HG02884 (cell line): ENCODE measurements around the gene OPCML.

ENCODE experiments used
- ATAC-seq: cut with Tn5 transposase; IDR thresholded peaks from one replicate; pipeline ENCODE4 v1.9.1; 2021; ENCODE audit warnings: mild to moderate bottlenecking, moderate library complexity; ENCODE audit not compliant: unreplicated experiment

OPCML gene

DNA sequence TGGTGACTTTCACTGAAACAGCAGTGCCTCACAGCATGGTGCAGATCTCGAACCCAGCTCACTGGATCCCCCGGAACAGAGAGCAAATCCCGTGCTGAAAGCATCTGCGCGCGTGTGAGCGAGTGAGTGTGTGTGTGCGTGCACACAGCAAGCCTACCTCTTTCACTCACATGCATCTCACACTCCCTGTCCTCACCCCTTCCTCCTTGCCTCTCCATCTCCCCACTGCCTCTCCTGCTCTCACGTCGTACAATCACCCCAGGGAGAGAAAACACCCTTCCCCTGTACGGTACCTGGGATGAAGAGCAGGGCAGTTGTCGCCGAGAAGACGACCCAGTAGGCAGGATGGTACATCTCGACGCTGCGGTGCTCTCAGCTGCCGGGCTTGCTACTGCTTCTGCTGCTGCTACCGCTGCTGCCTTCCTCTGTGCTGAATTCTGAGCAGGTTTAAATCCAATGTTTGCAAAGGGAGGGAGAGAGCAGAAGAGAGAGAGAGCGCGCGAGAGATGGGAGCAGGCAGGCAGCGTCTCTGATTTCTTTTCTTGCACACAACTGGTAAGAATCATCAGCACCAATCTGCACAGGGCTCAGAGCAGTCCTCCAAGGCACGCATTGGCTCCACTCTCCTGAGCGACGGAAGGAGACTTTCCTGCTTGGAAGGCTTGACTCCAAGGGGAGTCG lies at the start of gene OPCML:
Gene OPCML (minus strand): TSS at position 531 of the 681 bp plus-strand sequence.
- no peak for ATAC-seq

DNA sequence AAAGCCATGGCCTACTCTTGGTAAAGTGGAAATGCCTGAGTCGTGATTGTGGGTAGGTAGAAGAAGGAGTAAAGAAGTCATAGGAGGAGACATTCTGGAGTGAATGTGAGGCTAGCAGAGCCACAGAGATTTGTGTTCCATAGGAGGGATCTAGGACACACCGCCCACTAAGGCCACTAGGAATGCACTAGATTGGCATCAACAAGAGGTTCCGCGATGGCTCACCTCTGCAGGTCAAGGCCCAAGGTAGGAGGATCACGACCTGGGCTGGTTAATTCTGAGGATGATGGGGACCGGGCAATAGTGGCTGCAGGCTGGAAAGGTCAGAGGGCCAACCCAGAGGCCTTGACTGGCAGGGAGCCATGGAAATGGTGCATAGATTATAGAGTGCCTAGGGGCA lies 48.8 kb upstream of the OPCML start:
- ATAC-seq, result no peak

DNA sequence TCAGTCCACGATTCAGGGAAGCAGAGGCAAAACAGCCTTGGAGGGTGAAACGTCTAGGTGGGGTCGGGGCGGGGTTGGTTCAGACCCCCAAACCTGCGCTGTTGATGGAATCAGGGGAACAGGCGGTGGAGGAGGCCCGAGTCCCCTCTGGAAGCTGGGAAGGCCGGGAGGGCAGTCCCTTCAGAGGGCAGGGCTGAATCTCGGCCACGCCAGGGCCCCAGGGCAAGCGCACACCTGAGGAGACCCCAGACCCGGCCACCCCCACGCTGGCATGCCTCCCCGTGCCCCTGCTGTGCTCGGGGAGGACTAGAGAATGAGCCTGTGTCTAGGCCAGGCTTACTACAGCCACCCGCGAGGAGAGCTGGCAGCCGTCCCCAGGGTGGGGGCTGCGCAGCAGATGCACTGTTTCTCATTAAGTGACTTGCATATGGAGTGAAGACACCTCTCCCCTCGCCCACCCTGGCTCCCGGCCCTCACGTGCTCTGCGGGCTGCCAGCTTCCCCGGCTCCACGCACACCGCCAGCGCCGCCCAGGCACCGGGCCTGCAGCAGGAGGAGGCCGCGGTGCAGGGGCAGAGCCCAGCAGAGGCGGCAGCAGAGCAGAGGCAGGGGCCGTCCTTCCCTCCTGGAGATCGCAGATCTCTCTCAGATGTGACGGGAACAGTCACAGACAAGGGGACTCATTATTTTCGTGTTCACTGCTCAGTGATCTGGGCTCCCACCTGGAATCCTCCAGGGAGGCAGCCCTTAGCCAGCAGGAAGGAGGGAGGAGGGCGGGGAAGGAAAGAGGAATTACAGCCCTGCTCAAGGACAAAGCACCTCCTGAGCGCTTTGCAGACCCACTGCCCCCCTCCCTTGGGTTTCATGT lies 47.1 kb upstream of the OPCML start:
- no peak for ATAC-seq

DNA sequence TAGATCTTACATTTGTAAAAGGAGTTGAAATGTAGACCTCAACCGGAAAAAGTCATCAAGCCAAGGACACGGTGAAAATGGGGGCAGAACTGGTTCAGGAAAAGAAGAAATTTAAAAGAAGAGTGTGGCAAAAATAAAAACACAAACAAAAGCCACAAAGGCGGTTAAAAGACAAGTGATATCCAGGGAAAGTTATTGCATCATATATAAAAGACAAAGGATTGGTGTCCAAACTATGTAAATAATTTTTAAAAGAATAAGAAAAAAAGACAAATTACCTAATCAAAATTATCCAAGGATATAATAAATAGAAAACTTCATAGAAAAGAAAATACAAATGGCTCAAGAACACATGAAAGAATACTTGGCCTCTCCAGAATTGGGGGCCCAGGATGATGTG lies 45.1 kb upstream of the OPCML start:
- no peak for ATAC-seq

DNA sequence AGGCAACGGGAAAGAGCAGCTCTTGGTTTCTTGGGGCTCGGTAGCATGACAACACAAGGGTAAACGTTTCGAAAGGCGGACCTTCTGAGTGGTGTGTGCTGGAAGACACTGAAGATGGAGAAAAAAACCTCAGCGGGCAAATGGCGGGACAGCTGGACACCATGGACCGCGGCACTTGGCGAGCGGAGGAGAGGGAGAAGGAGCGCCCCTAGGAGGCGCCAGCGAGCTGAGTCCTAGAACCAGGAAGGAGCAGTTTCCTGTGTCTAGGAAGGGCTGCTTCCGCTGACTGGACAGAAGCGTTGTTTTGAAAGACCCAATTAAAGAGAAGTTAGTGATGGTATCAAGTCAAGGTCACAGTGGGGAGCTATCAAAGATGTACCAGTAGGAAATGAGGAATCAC lies 44.0 kb upstream of the OPCML start:
- no peak for ATAC-seq

DNA sequence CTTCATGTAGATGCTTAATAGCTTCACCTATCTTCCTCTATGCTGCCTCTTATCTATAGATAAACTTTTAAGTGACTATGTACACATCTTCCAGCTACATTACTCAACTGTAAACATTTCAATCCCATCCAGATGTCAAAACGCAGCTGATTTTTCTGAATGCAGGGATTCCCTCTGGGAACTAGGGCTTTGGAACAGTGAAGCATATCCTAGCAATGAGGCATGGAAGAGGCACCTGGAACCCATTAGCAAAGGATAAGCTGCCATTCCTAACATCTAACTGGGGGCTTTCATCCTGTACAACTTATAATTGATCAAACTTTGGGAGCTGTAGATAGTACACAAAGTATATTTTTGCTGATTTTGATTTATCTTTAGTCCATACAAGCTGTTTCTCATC lies 40.8 kb upstream of the OPCML start:
- no peak for ATAC-seq

DNA sequence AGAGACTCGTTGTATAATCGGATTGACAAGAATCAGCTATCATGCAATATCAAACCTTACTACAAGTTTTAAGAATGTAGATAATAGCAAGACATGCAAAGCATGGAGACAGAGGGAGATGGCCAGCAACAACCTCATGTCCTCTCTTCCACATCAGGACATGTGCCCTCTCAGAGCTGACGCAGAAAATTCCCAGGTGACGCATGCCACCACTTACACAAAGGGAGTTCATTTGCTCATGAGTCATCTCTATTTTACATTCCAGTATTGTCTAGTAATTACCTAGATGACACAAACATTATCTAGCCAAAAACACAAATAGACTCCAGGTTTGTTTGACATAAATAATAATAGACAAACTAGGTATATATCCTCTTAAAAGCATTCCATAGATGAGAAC lies 38.1 kb upstream of the OPCML start:
- no peak for ATAC-seq

DNA sequence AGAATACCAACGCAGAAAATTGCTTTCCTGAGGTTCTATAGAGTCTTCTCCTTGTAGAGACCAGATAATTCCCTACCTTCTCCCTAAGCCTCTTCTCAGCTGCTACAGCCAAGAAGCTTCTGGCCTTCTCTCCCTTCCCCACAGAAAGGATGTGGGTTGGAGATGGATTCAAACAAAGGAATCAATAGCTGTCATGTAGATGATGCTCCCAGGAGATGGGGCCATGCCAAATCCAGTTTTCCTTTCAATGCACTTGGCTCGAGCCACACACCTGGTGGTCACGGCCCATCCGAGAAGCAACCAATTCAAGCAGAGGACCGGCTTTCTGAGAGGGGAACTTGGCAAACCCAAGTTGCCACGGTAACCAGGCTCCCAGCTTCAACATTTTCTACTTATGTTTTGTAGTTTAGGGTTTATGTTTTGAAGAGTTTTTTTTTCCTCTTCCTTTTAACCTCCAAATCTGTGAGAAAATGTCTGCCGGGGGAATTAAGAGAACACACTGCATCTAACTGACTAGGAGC lies 31.3 kb upstream of the OPCML start:
- ATAC-seq, result no peak

DNA sequence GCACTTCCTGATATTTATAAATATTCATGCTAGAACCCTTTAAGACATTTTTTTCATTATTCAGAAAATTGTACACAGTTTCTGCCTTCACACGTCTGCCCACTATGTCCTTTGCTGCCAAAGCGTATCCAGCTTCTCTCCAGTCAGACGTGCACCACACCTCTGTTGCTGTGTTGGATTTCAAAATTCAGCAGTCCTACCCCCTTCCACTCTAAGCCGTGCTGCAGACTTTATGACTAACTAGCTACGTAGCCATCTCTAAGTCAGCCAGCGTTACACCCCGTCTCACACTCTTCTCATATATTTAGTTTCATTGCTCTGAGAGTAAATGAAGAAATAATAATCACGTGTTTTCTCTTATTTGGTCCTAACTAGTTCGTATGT lies 28.2 kb upstream of the OPCML start:
- ATAC-seq, result no peak

DNA sequence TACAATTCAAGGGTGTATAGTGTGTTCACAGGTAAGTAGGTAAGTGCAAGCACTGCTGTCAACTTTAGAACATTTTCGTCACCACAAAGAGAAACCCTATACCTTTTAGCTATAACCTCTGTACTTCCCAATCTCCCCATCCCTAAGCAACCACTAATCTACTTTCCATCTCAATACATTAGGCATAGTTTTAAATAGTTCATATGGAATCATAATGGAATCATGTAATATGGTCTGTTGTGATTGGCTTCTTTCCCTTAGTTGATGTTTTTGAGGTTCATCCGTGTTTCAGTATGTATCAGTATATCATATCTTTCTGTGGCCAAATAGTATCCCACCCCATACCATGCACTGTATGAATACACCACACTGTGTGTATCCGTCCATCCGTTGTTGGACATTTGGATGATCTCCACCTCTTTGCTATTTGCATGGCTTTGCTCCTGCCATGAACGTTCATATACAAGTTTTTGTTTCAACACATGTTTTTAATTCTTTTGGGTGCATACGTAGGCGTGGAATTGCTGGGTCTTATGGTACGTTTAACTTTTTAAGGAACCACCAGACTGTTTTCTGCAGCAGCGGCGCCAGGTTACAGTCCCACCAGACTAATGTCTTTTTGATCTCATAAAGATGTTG lies 27.7 kb upstream of the OPCML start:
- ATAC-seq, result no peak

DNA sequence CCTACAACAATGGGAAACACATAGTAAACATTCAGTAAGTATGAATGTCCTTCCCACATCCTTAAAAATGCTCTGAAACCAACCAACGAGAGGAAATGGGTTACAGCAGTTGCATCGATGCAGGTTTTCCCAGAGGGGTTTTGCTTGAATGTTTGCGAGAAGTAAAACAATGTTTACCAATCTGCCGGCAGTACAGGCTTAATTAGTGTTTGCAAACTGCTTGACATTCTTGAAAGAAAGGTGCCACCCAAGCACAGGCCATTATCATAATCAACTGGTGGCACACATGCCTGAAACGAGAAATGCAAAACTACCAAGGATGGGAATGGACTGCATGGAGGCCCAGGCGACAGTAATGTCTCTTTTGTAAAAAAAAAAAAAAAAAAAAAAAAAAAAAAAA lies 27.1 kb upstream of the OPCML start:
- no peak for ATAC-seq

DNA sequence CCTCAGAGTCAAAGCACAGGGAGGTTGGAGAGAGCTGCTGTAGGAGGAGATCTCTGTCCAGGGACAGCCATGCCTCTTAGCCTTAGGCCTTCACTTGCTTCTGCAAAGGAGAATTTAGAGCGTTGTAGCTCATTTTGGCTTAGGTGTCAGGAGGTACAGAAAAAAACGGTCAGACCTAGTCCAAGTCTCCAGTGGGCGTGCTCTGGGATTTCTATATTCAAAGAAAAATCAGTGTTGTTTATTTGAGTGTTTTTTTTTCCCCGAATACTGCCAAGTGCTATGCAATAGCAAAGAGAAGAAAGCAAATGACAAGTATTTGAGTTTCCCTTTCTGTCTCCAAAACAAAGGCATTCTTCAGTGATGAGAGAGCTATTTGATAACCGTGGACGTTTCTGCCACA lies 22.7 kb upstream of the OPCML start:
- no peak for ATAC-seq

DNA sequence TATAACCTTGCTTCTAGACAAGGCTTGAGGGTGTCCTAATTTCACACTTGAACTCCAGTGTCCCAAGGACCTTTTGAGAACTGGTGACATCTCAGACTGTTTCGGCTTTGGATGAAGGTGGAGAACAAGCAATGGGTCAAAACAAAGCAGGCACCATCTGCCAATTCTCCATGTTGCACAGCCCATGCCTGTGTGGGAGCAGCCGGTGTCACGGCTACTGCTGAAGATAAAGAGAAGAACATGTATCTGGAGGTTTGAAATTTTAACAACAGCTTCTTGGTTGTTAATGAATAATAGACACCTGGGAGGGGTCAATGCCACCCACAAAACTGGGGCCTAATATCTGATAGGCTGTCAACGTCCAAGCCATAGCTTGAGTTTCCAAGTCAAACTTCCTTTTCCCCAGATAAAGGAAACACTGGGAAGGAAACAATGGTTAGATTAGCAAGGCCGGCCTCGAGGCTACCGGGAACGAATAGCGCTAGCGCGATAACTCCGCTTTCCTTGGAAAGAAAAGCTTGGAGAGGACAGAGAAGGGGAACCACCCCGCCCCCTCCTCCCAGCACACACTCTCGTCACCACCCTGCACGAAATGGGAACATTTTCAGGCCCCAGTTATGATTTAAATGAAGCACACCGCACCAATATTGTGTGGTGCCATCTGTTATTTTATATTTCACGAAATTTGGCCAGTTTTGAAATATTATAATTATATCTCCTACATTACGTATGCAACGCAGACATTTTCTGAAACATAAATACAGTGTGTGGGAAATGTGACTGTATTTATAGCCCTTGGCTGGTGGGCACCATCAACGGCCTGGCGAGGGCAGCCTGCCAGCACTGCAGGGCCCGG lies 21.8 kb upstream of the OPCML start:
- no peak for ATAC-seq

DNA sequence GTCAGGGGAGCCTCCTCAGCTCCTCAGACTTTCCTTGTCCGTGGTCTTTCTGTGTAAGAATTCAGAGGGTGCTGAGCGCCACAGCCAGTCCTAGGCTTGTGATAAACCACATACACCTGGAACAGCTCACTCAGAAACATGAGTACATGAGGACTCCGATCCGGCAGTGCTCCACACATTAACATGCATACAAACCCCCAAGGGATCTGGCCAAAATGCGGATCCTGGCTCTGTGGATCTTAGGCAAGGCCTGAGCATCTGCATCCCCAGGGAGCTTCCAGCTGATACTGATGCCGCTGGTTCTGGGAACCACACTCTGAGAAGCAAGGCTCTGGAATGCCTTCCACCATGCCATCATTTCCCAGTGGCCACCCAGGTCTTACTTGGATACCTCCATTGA lies 20.6 kb upstream of the OPCML start:
- no peak for ATAC-seq

DNA sequence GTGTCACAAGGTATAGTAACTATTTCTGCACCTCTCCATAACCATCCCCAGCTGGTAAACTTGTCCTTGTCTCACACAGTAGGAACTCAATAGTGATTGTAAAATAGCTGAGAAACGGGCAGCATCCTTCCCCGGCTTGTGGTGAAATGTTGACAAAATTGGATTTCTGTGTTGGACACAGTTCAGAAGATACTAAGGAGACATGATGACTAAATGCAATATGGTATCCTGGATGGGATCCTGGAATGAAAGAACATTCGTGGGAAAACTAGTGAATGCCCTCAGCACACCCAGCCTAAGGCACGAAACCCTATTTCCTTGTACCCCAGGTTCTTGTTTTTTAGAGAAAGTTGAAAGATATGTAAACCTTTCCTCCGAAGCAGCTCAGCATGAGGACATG lies 18.8 kb upstream of the OPCML start:
- no peak for ATAC-seq

DNA sequence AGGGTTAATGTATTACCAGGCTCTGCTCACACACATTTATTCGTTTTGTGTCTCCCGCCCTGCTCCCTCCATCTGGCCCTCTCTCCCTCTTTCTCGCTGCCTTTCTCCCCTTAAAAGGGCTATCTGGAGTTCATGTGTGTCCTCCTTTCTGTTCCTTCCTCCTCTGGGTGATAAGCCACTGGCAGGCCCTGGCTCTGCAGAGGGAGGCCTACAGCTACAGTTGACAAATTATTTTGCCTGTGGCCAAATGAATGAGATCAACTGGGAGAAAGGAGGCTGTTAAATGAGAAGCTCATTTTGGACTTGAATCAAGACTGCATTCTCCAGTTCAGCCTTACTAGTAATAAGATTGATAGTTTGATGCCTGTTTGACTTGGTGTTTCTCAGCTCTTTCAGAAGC lies 17.5 kb upstream of the OPCML start:
- no peak for ATAC-seq

DNA sequence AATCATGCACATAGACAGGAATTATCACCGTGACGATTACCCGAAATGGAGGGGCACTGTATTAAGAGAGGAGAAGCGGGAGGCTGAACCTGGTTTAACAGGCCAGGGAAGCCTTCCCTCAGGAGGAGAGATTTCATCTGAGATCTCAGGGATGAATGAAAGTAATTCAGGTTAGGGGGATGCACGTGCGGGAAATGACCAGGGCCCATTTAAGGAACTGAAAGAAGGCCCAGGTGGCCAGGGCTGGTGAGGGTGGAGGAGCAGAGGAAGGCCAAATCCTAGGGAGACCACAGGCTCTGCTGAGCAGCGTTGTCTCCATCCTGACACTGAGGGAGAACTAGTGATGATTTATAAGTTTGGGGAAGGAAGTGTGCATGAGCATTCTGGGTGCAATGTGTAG lies 16.3 kb upstream of the OPCML start:
- no peak for ATAC-seq

DNA sequence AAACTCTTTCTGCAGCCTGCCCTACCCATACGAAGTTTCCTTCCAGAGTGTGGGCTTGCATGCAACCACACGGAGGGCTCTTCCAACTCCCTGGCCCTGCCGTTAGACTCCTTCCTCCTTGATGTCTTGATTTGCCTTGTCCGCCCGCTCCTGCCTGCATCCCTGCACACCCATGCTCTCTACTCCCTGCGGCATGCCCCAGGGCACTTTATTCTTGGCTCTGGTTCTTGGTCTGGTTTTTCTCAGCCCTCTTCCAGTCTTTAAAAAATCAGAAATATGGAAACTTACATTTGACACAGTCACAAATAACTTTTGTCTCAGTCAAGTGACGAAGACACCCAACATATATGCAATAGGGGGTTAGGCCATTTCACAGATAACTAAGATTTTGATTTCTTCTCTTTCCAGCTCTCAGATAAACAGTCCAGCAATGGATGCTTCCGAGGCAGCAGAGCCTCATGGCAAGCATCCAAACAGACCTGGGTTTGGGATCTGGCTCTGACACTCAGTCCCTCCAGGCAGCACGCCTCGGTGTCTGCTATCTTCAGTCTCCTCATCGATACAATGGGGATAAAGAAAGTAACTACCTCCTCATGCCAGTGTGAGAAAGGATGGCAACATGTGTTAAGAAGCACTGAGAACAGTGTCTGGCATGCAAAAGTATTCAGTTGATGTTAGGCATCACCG lies 15.7 kb upstream of the OPCML start:
- ATAC-seq, result no peak

DNA sequence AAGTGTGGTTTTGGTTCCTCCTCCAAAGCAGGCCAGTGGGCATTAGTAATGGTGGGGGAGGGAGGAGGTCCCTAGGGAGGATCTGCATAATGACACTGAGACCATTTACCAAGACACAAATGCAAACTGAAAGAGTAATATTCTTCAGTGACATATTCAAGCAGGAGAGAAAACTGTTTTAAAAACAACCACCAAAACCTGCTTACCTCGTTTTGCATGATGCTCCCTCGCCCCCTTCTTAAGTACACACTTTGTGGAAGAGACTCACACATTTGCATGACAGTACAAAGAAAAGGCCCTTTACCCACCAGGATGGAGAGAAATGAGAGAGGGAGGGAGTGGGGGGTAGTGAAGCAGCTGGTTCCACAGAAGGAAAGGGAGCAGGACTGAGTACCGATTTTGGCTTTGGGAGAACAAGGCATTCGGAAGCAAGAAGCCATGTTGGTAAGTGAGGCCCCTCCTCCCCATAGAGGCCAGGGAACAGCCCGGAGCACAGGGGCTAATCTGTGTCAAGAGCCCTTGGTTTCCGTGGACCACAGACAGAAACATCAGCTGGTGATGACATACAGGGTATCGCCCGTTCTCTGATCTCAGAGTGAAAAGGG lies 13.0 kb upstream of the OPCML start:
- ATAC-seq, result no peak

DNA sequence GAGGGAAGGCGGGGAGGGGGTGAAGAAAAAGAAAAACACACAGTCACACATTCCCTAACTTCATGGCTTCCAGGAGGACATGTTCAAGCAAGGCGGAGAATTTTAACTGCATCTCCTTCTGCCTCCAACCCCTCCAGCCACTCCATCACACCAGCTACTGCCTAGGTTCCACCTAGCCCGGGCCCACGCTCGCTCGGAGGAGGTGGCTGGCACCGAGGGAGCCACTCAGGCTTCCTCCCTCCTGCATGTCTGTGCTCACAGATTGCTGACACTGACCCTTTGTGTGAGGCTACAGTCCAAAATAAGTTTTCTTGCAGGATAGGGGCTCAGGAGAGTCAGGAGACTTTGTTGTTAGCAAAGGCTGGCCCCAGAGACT lies 9.4 kb upstream of the OPCML start:
- ATAC-seq, result no peak
